OCI-LY1 (cell line): Measurements from ENCODE around the gene CCL3.

Experiments
- H2AFZ ChIP-seq: fragments of 200-600 bp; sonication (generic), shearing (Covaris generic); 2 replicates; pipeline ENCODE4 v1.6.0; 2014; ENCODE audit warnings: antibody characterized with exemption, mild to moderate bottlenecking, low read length
- H3F3A ChIP-seq: fragments of 200-600 bp; sonication (generic), shearing (Covaris generic); 2 replicates; pipeline ENCODE4 v1.6.0; 2014; ENCODE audit warnings: mild to moderate bottlenecking, antibody characterized with exemption, low read length, moderate library complexity; ENCODE audit not compliant: insufficient read depth
- H3K27ac ChIP-seq: fragments of 200-600 bp; sonication (generic); 2 replicates; pipeline ENCODE4 v1.5.1; 2014; ENCODE audit warnings: low read length, mixed run types, mild to moderate bottlenecking, low read depth; ENCODE audit not compliant: poor library complexity, severe bottlenecking
- H3K27me3 ChIP-seq: fragments of 200-600 bp; sonication (generic); 2 replicates; pipeline ENCODE4 v1.6.0; 2014; ENCODE audit warnings: antibody characterized with exemption, mild to moderate bottlenecking, low read length, moderate library complexity; ENCODE audit not compliant: insufficient read depth
- H3K36me3 ChIP-seq: fragments of 200-600 bp; sonication (generic); 2 replicates; pipeline ENCODE4 v1.6.1; 2014; ENCODE audit warnings: mild to moderate bottlenecking, antibody characterized with exemption, low read length, moderate library complexity, mixed read lengths; ENCODE audit not compliant: insufficient read depth
- H3K4me1 ChIP-seq: fragments of 200-600 bp; sonication (generic); 2 replicates; pipeline ENCODE4 v1.5.1; 2014; ENCODE audit warnings: mild to moderate bottlenecking, low read length, moderate library complexity; ENCODE audit not compliant: insufficient read depth, severe bottlenecking
- H3K4me2 ChIP-seq: fragments of 200-600 bp; sonication (generic), shearing (Covaris generic); 2 replicates; pipeline ENCODE4 v1.6.1; 2014; ENCODE audit warnings: low read length
- H3K4me3 ChIP-seq: fragments of 200-600 bp; sonication (generic); 2 replicates; pipeline ENCODE4 v1.5.1; 2014; ENCODE audit warnings: low read length, low read depth, mild to moderate bottlenecking, mixed read lengths; ENCODE audit not compliant: poor library complexity, severe bottlenecking
- H3K79me2 ChIP-seq: fragments of 200-600 bp; shearing (Covaris generic); 2 replicates; pipeline ENCODE4 v1.6.1; 2016; ENCODE audit warnings: mixed run types, low read length, mixed read lengths; ENCODE audit not compliant: insufficient read depth
- H3K9ac ChIP-seq: fragments of 200-600 bp; sonication (generic), shearing (Covaris generic); 2 replicates; pipeline ENCODE4 v1.6.1; 2014; ENCODE audit warnings: mild to moderate bottlenecking, low read length, mixed read lengths
- H3K9me2 ChIP-seq: fragments of 200-600 bp; sonication (generic), shearing (Covaris generic); 2 replicates; pipeline ENCODE4 v1.6.1; 2014; ENCODE audit warnings: low read depth, mild to moderate bottlenecking, low read length, mixed read lengths
- H3K9me3 ChIP-seq: fragments of 200-600 bp; shearing (Covaris generic); 2 replicates; pipeline ENCODE4 v1.6.1; 2014; ENCODE audit warnings: low read length, mixed read lengths
- H4K20me1 ChIP-seq: fragments of 200-600 bp; sonication (generic), shearing (Covaris generic); 2 replicates; pipeline ENCODE4 v1.6.0; 2016; ENCODE audit warnings: mild to moderate bottlenecking, low read length; ENCODE audit not compliant: insufficient read depth
- CTCF ChIP-seq: fragments of 200-600 bp; sonication (generic), shearing (Covaris generic); IDR thresholded peaks from 2 replicates; pipeline ENCODE4 v1.5.1; 2017; ENCODE audit warnings: mild to moderate bottlenecking, antibody characterized with exemption, low read length, moderate library complexity, mixed read lengths
- EZH2 ChIP-seq: fragments of 200-600 bp; sonication (generic), shearing (Covaris generic); IDR thresholded peaks from 2 replicates; pipeline ENCODE4 v1.8.0; 2017; ENCODE audit warnings: borderline replicate concordance, mixed run types, mild to moderate bottlenecking, antibody characterized with exemption, low read length, moderate library complexity, mixed read lengths

CCL3 gene

DNA sequence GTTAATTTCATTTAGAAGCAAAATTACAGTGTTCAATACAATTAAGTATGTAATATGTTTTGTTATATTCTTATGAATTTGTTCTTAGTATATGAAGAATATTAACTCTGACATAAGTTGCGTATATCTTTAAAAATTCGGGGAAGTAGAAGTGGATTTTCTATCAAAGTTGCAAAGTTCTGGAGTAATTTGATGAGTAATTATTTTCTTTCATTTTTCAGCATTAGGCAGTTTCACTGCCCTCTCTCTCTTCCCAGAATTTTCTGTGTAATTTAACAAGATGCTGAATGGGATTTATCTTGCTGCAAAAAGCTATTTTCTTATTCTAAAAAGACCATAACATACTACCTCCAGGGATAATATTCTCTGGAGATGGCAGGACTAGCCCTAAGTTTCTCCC, 34.8 kb downstream of the CCL3 start:
- no peak for TF ChIP-seq CTCF
- no peak for TF ChIP-seq EZH2
- Histone ChIP-seq H3K4me2 (no peak overlapping the region), H3K9me2 (no peaks in the 10 kb centered on the region), H3K9ac (no peak overlapping the region), H3K9me3 (no peaks in the 10 kb centered on the region), H2AFZ (no peak overlapping the region), H3K36me3 (no peaks in the 10 kb centered on the region), H3K27me3 (no peaks in the 10 kb centered on the region), H4K20me1 (no peaks in the 10 kb centered on the region), H3K27ac (no peak overlapping the region), H3K4me1 (no peaks in the 10 kb centered on the region), H3F3A (no peaks in the 10 kb centered on the region), H3K4me3 (no peak overlapping the region), H3K79me2 (no peaks in the 10 kb centered on the region)

GRCh38 chr17:36049643-36050042, 40.3 kb downstream of the CCL3 start:
- no peak for TF ChIP-seq CTCF
- TF ChIP-seq EZH2, result no peak
- H3K9ac ChIP-seq, result no peak overlapping the region
- no peaks in the 10 kb centered on the region for H3K9me3 ChIP-seq
- no peaks in the 10 kb centered on the region for H3K36me3 ChIP-seq
- H4K20me1 ChIP-seq, result no peaks in the 10 kb centered on the region
- no peaks in the 10 kb centered on the region for H3F3A ChIP-seq
- H3K4me3 ChIP-seq, result no peak overlapping the region
- H3K4me2 ChIP-seq, result no peak overlapping the region
- H3K27me3 ChIP-seq, result no peaks in the 10 kb centered on the region
- H3K79me2 ChIP-seq, result no peaks in the 10 kb centered on the region
- H3K9me2 ChIP-seq, result no peaks in the 10 kb centered on the region
- no peak overlapping the region for H3K27ac ChIP-seq
- H2AFZ ChIP-seq, result no peak overlapping the region
- no peaks in the 10 kb centered on the region for H3K4me1 ChIP-seq

DNA sequence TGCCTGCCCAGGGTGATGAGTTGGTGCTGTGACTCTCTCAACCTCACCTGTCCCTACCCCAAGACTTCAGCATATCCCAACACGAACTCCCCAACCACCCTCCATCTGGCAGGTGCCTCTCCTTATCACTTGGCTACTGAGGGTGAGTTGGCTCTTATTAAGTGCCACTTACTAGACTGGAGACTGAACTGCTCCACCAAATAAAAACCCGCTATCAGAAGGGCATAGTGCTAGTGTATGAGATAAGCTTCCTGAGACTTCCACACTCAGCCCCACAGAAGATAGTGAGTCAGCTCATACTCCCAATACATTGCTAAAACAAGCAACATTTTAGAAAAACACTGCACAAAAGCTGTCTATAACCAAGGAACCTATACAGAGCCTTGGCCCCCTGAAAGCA, 41.9 kb downstream of the CCL3 start:
- Histone ChIP-seq H3F3A (no peaks in the 10 kb centered on the region), H3K9ac (no peak overlapping the region), H3K79me2 (no peaks in the 10 kb centered on the region), H3K4me3 (no peak overlapping the region), H3K9me2 (no peaks in the 10 kb centered on the region), H3K4me1 (no peaks in the 10 kb centered on the region), H3K4me2 (no peak overlapping the region), H2AFZ (no peak overlapping the region), H3K27ac (no peak overlapping the region), H3K36me3 (no peaks in the 10 kb centered on the region), H3K27me3 (no peaks in the 10 kb centered on the region), H3K9me3 (no peaks in the 10 kb centered on the region), H4K20me1 (no peaks in the 10 kb centered on the region)
- TF ChIP-seq CTCF (no peak), EZH2 (no peak)
